Measurements from ENCODE around the gene HSF5.

The HSF5 gene

GRCh38 chr17:58384897-58385296, 103.3 kb downstream of the HSF5 start:
- DNase-seq (ENCODE audit: low read depth), result no peak
- no peak for TF ChIP-seq POLR2A (IDR thresholded peaks at IDR 0.05; ENCODE audit: extremely low read depth, insufficient read length)
- TF ChIP-seq, protein P1, sequence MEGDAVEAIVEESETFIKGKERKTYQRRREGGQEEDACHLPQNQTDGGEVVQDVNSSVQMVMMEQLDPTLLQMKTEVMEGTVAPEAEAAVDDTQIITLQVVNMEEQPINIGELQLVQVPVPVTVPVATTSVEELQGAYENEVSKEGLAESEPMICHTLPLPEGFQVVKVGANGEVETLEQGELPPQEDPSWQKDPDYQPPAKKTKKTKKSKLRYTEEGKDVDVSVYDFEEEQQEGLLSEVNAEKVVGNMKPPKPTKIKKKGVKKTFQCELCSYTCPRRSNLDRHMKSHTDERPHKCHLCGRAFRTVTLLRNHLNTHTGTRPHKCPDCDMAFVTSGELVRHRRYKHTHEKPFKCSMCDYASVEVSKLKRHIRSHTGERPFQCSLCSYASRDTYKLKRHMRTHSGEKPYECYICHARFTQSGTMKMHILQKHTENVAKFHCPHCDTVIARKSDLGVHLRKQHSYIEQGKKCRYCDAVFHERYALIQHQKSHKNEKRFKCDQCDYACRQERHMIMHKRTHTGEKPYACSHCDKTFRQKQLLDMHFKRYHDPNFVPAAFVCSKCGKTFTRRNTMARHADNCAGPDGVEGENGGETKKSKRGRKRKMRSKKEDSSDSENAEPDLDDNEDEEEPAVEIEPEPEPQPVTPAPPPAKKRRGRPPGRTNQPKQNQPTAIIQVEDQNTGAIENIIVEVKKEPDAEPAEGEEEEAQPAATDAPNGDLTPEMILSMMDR (IDR thresholded peaks at IDR 0.05; ENCODE audit: low read depth, low read length), result no peak
- no peak for TF ChIP-seq MYC (IDR thresholded peaks at IDR 0.05; ENCODE audit: low read depth, low read length)
- TF ChIP-seq, protein P2, sequence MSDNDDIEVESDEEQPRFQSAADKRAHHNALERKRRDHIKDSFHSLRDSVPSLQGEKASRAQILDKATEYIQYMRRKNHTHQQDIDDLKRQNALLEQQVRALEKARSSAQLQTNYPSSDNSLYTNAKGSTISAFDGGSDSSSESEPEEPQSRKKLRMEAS (IDR thresholded peaks at IDR 0.05; ENCODE audit: low read depth, low read length), result no peak
- no peak overlapping the region for H3K4me3 ChIP-seq (ENCODE audit: low read depth, low read length)

GRCh38 chr17:58383892-58384462, 104.2 kb downstream of the HSF5 start:
- TF ChIP-seq POLR2A (IDR thresholded peaks at IDR 0.05; ENCODE audit: extremely low read depth, insufficient read length) (no peak), MYC (IDR thresholded peaks at IDR 0.05; ENCODE audit: low read depth, low read length) (no peak)
- TF ChIP-seq, protein P1 (IDR thresholded peaks at IDR 0.05; ENCODE audit: low read depth, low read length), result no peak
- TF ChIP-seq, protein P2 (IDR thresholded peaks at IDR 0.05; ENCODE audit: low read depth, low read length), result no peak
- H3K4me3 ChIP-seq (ENCODE audit: low read depth, low read length), result no peak overlapping the region
- no peak for DNase-seq (ENCODE audit: low read depth)

GRCh38 chr17:58382872-58383242, 105.4 kb downstream of the HSF5 start:
- TF ChIP-seq, protein P1 (IDR thresholded peaks at IDR 0.05; ENCODE audit: low read depth, low read length), result no peak
- TF ChIP-seq, protein P2 (IDR thresholded peaks at IDR 0.05; ENCODE audit: low read depth, low read length), result no peak
- no peak for DNase-seq (ENCODE audit: low read depth)
- no peak overlapping the region for H3K4me3 ChIP-seq (ENCODE audit: low read depth, low read length)

DNA sequence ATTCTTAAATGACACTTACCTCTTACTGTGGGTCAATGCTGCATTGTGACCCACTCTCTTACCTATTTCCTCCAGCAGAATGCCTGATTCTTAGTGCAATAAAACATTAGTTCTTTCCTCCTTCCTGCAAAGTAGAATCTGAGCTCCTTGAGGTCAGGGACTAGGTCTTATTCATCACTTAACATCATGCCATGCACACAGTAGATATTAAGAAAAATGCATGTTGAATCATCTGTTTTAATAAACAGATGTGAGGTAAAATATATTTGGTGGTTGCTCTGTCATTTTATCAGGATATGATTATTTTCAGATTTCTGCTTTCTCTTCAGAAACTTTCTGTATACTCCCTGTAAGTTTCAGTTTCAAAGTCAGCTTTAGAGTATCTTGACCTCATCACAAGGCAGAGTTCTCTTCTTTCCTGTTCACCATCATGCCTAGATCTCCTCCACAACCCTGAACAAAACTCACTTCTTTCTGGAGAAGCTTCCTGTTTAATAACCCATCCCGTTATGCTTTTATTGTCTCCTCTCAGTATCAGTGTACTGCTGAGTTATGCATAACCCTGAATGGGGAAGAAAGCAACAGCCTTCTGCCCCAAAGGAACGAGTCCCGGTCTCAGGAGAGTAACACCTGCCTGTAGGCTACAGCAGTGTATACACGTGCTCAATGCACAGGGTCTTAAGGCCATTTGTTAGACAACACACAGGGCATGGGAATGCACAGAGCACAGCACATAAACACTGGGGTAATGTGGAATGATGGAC, 105.9 kb downstream of the HSF5 start:
- TF ChIP-seq, protein P1 (IDR thresholded peaks at IDR 0.05; ENCODE audit: low read depth, low read length), result no peak
- no peak for TF ChIP-seq MYC (IDR thresholded peaks at IDR 0.05; ENCODE audit: low read depth, low read length)
- TF ChIP-seq, protein P2 (IDR thresholded peaks at IDR 0.05; ENCODE audit: low read depth, low read length), result no peak
- TF ChIP-seq POLR2A (IDR thresholded peaks at IDR 0.05; ENCODE audit: extremely low read depth, insufficient read length), result no peak
- DNase-seq (ENCODE audit: low read depth), result no peak
- H3K4me3 ChIP-seq (ENCODE audit: low read depth, low read length), result no peak overlapping the region

DNA sequence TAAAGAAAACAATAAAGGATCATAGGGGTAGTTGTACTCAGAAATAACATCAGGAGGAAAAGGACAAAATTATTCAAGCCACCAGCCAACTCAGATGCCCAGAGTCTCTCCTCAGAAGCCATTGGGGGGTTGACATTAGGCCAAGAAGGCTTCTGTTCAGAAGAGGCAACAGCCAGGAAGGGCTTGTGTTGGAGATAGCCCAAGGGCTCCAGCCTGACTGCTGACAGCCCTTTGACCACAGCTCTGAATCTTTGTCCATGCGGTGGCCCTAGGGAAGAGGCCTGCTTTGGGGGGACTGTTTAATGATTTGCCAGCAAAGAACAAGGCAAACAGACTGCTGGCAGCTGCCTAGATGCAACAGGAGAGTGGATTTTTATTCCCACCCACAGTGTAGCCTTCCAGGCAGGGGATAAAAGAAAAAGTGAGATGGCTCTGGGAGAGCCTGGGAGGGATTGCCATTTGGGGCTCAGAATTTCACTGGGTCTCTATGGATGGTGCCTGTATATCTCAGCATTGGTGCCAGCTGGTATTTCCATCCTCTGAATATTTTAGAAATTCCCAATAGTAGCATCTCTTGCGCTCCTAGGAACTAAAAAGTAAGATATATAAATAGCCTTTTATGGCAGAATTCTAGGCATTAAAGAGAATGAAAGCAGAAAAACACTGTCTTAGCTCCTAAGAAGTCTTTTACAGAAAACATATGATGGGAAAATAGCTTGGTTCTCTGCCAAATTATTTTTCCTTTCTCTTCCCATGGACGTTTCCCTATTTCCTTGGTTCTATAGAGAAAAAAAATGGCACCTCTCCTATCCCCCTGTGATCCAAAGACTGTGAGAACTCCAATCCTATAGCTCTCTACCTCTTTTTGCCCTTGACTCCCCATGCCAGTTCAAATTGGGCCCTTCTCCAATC, 106.8 kb downstream of the HSF5 start:
- no peak overlapping the region for H3K4me3 ChIP-seq (ENCODE audit: low read depth, low read length)
- no peak for DNase-seq (ENCODE audit: low read depth)
- TF ChIP-seq, protein P2 (IDR thresholded peaks at IDR 0.05; ENCODE audit: low read depth, low read length), result no peak
- TF ChIP-seq, protein P1 (IDR thresholded peaks at IDR 0.05; ENCODE audit: low read depth, low read length), result no peak
- TF ChIP-seq MYC (IDR thresholded peaks at IDR 0.05; ENCODE audit: low read depth, low read length) (no peak), POLR2A (IDR thresholded peaks at IDR 0.05; ENCODE audit: extremely low read depth, insufficient read length) (no peak)

Data from NB4 (cell line).